GM23338 (cell line): ENCODE results near the gene DMTF1. TPM values are rescaled to one million over a fixed set of nuclear protein-coding genes. Genes with fewer than 3 reads are reported as not detected.

Experiments
- CREB1 ChIP-seq: fragments of 250-450 bp; sonication (Bioruptor Pico); IDR thresholded peaks from 2 replicates; pipeline ENCODE4 v1.5.0; 2020; ENCODE audit warnings: low read depth, mild to moderate bottlenecking, moderate library complexity
- EZH2 ChIP-seq: fragments of 200-600 bp; sonication (generic); IDR thresholded peaks from one replicate; pipeline ENCODE4 v1.8.0; 2017; ENCODE audit warnings: antibody characterized with exemption, mild to moderate bottlenecking, low read depth; ENCODE audit not compliant: unreplicated experiment
- JUNB ChIP-seq: IDR thresholded peaks from one replicate; pipeline ENCODE4 v1.6.1; 2016; ENCODE audit warnings: antibody characterized with exemption; ENCODE audit not compliant: unreplicated experiment
- NANOG ChIP-seq: IDR thresholded peaks from 2 replicates; pipeline ENCODE4 v1.6.1; 2016; ENCODE audit warnings: antibody characterized with exemption, borderline replicate concordance
- POLR2AphosphoS5 ChIP-seq: IDR thresholded peaks from 2 replicates; pipeline ENCODE4 v1.6.1; 2016; ENCODE audit warnings: antibody characterized with exemption, low read depth
- STAT1 ChIP-seq: IDR thresholded peaks from one replicate; pipeline ENCODE4 v1.6.1; 2016; ENCODE audit warnings: antibody characterized with exemption; ENCODE audit not compliant: unreplicated experiment
- ZNF114 ChIP-seq: fragments of 250-450 bp; sonication (Bioruptor Pico); IDR thresholded peaks from 2 replicates; pipeline ENCODE4 v1.5.0; 2020; ENCODE audit warnings: mild to moderate bottlenecking, moderate library complexity
- ZNF331 ChIP-seq: fragments of 250-450 bp; sonication (Bioruptor Pico); IDR thresholded peaks from 2 replicates; pipeline ENCODE4 v1.5.0; 2020; ENCODE audit warnings: low read depth, mild to moderate bottlenecking, moderate library complexity
- polyA plus RNA-seq: library from polyadenylated mRNA; unstranded; fragments of >200 nt; fragmentation: Nextera tagmentation; extraction: Ambion mirVana; gene quantifications from 2 replicates; pipeline ENCODE4 v1.2.1, GENCODE V29; 2016
- total RNA-seq: library from RNA; depleted of rRNA; stranded (reverse); fragments of >200 nt; shearing (Covaris generic); gene quantifications from 2 replicates; pipeline ENCODE4 v1.2.3, GENCODE V29; 2014
- TF ChIP-seq, protein P1 (sequence below): fragments of 250-450 bp; sonication (Bioruptor Pico); IDR thresholded peaks from 2 replicates; pipeline ENCODE4 v1.5.0; 2020; ENCODE audit warnings: mild to moderate bottlenecking, moderate library complexity
- TF ChIP-seq, protein P2 (sequence below): IDR thresholded peaks from 2 replicates; pipeline ENCODE4 v1.6.1; 2016; ENCODE audit warnings: antibody characterized with exemption
- TF ChIP-seq, protein P3 (sequence below), 2 experiments: fragments of 200-600 bp in 1 of 2; sonication (generic) in 1 of 2; conservative IDR thresholded peaks; 2 replicates each; pipeline versions ENCODE4 v1.5.1 to v1.6.1; 2016 to 2017; ENCODE audit warnings: antibody characterized with exemption in 2 of 2, low read depth in 2 of 2, mild to moderate bottlenecking in 2 of 2, moderate library complexity in 1 of 2
- TF ChIP-seq, protein P4 (sequence below): IDR thresholded peaks from one replicate; pipeline ENCODE4 v1.6.1; 2018; ENCODE audit warnings: antibody characterized with exemption; ENCODE audit not compliant: unreplicated experiment

The DMTF1 gene
- total and polyA plus RNA-seq, 2 experiments from 2014 or later = 60.4 to 114 TPM

DNA sequence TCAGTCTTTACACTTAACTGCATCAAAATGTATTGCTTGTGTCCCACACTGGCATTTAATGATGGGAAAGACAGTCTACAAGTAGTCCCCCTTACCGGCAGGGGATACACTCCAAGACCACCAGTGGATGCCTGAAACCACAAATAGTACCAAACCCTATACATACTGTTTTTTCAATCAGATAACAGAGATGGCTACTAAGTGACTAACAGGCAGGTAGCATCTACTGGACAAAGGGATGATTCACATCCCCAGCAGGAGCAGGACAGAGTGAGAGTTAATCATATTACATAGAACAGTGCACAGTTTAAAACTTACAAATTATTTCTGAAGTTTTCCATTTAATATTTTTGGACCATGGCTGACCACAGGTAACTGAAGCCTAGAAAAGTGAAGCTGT, 54.1 kb downstream of the DMTF1 start (continued):
- TF ChIP-seq, protein P1, sequence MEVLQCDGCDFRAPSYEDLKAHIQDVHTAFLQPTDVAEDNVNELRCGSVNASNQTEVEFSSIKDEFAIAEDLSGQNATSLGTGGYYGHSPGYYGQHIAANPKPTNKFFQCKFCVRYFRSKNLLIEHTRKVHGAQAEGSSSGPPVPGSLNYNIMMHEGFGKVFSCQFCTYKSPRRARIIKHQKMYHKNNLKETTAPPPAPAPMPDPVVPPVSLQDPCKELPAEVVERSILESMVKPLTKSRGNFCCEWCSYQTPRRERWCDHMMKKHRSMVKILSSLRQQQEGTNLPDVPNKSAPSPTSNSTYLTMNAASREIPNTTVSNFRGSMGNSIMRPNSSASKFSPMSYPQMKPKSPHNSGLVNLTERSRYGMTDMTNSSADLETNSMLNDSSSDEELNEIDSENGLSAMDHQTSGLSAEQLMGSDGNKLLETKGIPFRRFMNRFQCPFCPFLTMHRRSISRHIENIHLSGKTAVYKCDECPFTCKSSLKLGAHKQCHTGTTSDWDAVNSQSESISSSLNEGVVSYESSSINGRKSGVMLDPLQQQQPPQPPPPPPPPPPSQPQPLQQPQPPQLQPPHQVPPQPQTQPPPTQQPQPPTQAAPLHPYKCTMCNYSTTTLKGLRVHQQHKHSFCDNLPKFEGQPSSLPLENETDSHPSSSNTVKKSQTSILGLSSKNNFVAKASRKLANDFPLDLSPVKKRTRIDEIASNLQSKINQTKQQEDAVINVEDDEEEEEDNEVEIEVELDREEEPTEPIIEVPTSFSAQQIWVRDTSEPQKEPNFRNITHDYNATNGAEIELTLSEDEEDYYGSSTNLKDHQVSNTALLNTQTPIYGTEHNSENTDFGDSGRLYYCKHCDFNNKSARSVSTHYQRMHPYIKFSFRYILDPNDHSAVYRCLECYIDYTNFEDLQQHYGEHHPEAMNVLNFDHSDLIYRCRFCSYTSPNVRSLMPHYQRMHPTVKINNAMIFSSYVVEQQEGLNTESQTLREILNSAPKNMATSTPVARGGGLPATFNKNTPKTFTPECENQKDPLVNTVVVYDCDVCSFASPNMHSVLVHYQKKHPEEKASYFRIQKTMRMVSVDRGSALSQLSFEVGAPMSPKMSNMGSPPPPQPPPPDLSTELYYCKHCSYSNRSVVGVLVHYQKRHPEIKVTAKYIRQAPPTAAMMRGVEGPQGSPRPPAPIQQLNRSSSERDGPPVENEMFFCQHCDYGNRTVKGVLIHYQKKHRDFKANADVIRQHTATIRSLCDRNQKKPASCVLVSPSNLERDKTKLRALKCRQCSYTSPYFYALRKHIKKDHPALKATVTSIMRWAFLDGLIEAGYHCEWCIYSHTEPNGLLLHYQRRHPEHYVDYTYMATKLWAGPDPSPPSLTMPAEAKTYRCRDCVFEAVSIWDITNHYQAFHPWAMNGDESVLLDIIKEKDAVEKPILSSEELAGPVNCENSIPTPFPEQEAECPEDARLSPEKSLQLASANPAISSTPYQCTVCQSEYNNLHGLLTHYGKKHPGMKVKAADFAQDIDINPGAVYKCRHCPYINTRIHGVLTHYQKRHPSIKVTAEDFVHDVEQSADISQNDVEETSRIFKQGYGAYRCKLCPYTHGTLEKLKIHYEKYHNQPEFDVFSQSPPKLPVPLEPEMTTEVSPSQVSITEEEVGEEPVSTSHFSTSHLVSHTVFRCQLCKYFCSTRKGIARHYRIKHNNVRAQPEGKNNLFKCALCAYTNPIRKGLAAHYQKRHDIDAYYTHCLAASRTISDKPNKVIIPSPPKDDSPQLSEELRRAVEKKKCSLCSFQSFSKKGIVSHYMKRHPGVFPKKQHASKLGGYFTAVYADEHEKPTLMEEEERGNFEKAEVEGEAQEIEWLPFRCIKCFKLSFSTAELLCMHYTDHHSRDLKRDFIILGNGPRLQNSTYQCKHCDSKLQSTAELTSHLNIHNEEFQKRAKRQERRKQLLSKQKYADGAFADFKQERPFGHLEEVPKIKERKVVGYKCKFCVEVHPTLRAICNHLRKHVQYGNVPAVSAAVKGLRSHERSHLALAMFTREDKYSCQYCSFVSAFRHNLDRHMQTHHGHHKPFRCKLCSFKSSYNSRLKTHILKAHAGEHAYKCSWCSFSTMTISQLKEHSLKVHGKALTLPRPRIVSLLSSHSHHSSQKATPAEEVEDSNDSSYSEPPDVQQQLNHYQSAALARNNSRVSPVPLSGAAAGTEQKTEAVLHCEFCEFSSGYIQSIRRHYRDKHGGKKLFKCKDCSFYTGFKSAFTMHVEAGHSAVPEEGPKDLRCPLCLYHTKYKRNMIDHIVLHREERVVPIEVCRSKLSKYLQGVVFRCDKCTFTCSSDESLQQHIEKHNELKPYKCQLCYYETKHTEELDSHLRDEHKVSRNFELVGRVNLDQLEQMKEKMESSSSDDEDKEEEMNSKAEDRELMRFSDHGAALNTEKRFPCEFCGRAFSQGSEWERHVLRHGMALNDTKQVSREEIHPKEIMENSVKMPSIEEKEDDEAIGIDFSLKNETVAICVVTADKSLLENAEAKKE (CRISPR knock-in tag) = no peak
- no peak for TF ChIP-seq STAT1
- TF ChIP-seq, protein P2, sequence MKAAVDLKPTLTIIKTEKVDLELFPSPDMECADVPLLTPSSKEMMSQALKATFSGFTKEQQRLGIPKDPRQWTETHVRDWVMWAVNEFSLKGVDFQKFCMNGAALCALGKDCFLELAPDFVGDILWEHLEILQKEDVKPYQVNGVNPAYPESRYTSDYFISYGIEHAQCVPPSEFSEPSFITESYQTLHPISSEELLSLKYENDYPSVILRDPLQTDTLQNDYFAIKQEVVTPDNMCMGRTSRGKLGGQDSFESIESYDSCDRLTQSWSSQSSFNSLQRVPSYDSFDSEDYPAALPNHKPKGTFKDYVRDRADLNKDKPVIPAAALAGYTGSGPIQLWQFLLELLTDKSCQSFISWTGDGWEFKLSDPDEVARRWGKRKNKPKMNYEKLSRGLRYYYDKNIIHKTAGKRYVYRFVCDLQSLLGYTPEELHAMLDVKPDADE = no peak
- TF ChIP-seq, protein P3, sequence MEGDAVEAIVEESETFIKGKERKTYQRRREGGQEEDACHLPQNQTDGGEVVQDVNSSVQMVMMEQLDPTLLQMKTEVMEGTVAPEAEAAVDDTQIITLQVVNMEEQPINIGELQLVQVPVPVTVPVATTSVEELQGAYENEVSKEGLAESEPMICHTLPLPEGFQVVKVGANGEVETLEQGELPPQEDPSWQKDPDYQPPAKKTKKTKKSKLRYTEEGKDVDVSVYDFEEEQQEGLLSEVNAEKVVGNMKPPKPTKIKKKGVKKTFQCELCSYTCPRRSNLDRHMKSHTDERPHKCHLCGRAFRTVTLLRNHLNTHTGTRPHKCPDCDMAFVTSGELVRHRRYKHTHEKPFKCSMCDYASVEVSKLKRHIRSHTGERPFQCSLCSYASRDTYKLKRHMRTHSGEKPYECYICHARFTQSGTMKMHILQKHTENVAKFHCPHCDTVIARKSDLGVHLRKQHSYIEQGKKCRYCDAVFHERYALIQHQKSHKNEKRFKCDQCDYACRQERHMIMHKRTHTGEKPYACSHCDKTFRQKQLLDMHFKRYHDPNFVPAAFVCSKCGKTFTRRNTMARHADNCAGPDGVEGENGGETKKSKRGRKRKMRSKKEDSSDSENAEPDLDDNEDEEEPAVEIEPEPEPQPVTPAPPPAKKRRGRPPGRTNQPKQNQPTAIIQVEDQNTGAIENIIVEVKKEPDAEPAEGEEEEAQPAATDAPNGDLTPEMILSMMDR (conservative IDR thresholded peaks at IDR 0.05; ENCODE audit: low read depth in 2 of 2) = no peak
- no peak for TF ChIP-seq POLR2AphosphoS5
- TF ChIP-seq, protein P4, sequence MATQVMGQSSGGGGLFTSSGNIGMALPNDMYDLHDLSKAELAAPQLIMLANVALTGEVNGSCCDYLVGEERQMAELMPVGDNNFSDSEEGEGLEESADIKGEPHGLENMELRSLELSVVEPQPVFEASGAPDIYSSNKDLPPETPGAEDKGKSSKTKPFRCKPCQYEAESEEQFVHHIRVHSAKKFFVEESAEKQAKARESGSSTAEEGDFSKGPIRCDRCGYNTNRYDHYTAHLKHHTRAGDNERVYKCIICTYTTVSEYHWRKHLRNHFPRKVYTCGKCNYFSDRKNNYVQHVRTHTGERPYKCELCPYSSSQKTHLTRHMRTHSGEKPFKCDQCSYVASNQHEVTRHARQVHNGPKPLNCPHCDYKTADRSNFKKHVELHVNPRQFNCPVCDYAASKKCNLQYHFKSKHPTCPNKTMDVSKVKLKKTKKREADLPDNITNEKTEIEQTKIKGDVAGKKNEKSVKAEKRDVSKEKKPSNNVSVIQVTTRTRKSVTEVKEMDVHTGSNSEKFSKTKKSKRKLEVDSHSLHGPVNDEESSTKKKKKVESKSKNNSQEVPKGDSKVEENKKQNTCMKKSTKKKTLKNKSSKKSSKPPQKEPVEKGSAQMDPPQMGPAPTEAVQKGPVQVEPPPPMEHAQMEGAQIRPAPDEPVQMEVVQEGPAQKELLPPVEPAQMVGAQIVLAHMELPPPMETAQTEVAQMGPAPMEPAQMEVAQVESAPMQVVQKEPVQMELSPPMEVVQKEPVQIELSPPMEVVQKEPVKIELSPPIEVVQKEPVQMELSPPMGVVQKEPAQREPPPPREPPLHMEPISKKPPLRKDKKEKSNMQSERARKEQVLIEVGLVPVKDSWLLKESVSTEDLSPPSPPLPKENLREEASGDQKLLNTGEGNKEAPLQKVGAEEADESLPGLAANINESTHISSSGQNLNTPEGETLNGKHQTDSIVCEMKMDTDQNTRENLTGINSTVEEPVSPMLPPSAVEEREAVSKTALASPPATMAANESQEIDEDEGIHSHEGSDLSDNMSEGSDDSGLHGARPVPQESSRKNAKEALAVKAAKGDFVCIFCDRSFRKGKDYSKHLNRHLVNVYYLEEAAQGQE = no peak
- no peak for TF ChIP-seq EZH2
- no peak for TF ChIP-seq JUNB
- no peak for TF ChIP-seq CREB1 (CRISPR knock-in tag)
- no peak for TF ChIP-seq ZNF331 (CRISPR knock-in tag)
- no peak for TF ChIP-seq ZNF114
- TF ChIP-seq NANOG = no peak
